ENCODE measurements around the gene XPO6.
"Not testable (repeated sequence)": the region's sequence is repeated elsewhere in the genome, so short reads cannot be mapped to it uniquely, and the experiment has no call there.

The XPO6 gene, protein sequence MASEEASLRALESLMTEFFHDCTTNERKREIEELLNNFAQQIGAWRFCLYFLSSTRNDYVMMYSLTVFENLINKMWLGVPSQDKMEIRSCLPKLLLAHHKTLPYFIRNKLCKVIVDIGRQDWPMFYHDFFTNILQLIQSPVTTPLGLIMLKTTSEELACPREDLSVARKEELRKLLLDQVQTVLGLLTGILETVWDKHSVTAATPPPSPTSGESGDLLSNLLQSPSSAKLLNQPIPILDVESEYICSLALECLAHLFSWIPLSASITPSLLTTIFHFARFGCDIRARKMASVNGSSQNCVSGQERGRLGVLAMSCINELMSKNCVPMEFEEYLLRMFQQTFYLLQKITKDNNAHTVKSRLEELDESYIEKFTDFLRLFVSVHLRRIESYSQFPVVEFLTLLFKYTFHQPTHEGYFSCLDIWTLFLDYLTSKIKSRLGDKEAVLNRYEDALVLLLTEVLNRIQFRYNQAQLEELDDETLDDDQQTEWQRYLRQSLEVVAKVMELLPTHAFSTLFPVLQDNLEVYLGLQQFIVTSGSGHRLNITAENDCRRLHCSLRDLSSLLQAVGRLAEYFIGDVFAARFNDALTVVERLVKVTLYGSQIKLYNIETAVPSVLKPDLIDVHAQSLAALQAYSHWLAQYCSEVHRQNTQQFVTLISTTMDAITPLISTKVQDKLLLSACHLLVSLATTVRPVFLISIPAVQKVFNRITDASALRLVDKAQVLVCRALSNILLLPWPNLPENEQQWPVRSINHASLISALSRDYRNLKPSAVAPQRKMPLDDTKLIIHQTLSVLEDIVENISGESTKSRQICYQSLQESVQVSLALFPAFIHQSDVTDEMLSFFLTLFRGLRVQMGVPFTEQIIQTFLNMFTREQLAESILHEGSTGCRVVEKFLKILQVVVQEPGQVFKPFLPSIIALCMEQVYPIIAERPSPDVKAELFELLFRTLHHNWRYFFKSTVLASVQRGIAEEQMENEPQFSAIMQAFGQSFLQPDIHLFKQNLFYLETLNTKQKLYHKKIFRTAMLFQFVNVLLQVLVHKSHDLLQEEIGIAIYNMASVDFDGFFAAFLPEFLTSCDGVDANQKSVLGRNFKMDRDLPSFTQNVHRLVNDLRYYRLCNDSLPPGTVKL
- total RNA-seq, result 248 to 432 (median 303) reads per million in 4 experiments

DNA sequence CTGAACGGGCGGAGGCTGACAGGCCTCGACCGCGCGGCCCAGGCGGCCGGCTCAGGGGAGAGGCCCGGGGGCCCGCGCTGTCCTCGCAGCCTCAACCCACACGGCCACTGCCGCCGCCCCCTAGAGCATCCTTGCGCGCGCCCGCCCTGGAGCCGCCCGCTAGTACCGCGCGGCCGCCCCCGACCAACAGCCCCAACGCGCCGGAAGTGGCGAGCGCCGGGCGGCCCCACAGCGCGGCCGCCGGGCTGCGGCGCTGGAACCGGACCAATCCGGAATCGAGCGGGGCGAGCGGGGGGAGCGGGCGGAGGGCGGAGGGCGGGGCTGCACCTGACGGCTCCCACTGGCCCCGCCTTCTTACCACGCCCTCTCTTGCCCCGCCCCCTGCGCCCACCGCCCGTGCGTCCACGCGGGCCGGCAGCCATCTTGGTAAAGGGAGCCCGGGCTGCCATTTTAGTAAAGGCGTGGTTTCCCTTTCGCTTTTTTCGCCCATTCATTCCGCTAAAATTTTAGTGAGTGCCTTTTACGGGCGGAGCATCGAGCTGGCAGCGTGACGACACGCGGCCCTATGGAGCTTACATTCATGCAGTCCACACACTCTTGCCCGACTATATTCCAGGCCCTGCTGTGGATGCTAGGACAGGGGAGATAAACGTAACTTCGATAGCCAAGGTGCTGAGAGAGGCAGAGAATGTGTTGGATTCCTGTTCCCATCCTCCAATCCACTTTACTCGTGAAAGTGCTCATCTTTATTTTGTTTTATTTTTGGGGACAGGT lies at the start of gene XPO6:
TSS of gene XPO6 (minus strand) at position 208 of the 774 bp plus-strand sequence. CDS start 597 bp downstream, outside the sequence.
- peak; percentile 98 for DNase-seq

DNA sequence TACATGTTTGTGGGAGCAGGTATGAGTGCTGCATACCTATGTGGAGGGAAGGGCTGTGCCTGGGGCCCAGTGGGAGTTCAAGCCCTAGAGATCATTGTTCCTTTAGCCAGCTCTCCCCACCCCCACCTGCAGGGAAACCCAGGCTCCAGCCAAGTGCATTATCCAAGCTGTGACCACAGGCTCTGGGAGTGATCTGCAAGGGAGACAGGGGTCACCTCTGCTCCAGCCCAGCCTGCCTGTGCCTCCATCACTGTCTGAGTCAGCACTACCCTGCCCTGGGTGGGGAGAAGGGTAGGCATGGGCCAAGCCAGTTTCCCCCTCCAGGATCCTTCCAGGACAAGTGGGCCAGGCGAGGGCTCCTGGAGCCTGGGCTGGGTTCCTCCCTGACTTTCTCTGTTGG lies 48.4 kb upstream of the XPO6 start:
- no peak for DNase-seq

DNA sequence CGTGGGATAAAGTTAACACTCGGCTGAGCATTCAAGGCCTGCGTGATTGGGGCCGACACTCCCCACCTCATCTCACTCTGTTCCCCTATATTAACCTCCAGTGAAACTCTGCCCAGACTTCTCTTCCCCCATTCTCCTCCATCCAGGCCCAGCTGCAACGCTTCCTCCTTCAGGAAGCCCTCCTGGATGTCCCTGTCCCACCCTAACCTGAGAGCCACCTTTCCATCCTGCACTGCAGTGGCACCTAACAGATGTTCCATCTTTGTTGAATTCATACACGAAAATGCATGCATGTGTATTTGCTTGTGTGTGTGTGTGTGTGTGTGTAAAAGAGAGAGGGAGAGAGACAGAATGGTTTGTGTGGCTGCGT lies 48.0 kb upstream of the XPO6 start:
- DNase-seq, result no peak

DNA sequence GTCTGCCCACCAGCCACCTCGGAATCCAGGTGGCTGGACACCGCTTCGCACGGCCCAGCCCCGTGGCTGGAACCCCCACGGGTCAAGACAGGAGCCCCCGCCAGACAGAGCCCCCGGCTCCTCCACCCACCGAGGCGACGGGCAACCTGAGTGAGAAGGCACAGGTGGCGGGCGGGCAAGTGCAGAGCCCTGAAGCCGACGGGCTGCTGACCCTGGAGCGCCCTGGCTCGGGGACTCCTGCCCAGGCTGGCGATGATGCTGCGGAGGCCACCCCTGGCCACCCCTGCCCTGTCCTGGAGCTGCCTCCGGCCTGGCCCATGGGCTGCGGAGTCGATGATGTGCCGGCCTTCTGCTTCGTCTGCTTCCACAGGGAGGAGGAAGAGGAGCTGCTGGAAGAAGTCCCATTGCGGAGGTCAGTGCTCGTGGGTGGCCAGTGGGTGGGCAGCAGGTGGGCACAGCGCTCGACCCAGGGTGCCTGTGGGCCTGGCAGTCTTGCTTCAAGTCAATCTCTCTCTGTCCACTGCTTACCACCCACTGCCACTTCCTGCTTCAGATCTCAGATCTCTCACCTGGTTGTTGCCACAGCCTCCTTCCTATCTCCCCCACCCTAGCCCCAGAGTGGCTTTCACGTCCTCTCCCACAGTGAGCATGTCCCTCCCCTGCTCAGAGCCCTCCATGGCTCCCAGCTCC lies 47.5 kb upstream of the XPO6 start:
- DNase-seq, result no peak

DNA sequence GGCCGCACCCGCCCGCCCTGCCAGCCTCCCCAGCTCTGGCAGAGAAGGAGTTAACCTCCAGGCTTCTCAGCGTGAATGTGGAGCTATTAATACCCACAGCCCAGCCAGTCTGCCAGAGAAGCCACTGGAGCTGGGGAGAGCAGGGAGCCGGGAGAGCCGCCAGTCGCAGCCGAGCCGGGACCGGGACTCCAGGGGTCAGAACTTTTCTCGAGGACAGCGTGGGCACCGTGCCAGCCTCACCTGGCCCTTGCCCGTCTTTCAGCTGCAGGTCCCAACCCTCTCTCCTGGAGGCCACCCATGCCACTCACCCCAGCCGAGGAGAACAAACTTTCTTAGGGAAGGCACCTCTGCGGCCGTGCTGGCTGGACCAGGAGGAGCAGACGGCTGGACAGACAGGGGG lies 46.8 kb upstream of the XPO6 start:
- no peak for DNase-seq

DNA sequence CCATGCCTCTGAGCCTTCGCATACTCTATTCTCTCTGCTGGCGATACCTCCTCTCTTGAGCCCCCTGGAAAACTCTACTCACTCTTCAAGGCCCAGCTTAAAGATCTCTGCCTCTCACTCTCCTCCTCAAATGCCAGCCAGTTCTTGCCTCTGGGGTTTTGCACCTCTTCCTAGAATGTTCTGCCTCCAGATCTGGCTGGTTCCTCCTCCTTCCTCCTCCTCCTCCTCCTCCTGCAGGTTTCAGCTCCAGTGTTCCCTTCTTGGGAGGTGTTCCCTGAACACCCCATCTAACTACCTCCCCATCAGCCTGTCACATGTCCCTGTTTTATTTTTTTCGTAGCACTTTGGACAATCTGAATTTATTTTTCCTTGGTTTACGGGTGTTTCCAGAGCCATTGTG lies 45.5 kb upstream of the XPO6 start:
- no peak for DNase-seq

DNA sequence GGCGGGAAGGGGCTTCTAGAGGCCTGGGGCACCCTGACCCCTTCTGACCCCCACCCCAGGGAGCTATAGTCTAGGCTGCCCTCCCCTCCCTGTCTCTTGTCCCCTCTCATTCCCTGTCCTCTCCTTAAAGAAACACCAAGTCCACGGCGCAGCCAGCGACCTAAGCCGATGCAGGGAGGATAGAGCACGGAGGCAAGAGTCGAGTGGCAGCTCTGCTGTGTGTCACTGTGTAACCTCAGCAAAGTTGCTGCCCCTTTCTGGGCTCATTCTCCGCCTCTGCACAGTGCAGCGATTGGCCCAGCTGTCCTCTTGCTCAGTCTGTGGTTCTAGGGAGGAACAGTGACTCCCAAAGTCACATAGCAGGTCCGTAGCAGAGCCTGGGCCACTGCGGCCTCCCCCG lies 44.1 kb upstream of the XPO6 start:
- DNase-seq, result no peak

DNA sequence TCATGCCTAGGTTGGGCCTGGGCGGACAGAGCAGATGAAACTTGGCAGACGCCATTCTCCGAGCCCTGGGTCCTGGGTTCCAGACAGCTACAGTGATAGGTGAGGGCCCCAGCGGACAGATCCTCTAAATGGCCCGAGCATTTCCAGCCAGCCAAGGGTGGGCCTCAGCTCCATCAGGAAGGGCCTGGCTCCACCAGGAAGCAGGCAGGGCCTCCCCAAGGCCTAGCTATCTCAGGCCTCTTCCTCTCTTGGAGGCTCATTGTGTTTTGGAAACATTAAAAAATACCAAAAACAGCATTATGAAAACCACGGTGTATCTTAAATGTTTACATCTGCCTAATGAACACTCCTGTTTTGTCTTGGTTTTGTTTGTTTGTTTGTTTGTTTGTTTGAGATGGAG lies 42.4 kb upstream of the XPO6 start:
- DNase-seq, result no peak

DNA sequence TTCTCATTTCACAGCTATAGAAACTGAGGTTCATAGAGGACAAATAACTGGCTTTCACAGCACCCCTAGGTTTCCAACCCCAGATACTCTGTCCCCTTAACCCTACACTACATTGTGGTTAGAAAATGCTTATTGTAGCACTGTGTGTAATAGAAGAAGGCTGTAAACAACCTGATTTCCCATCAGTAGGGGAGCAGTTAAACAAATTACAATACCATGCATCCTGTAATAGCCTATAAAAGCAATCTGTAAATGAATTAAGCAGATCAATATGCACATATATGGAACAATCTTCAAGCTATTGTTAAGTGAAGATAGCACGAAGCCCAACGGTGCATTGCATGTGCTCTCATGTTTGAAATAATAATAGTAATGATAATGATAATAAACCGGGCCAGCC lies 39.2 kb upstream of the XPO6 start:
- DNase-seq, result no peak

DNA sequence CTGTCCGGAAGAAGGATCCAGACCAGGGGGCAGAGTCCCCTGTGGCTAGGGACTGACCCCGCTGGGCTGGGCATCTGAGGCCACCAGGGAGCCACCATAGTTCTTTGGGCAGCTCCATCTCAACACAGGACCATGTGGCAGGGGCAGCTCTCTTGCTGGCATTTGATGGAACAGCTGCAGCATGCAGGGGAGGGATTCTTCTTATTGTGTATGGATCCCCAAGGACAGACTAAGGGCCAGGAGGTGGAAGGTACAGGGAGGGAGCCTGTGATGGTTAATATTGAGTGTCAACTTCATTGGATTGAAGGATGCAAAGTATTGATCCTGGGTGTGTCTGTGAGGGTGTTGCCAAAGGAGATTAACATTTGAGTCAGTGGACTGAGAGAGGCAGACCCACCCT lies 37.7 kb upstream of the XPO6 start:
- DNase-seq, result not testable (repeated sequence)

DNA sequence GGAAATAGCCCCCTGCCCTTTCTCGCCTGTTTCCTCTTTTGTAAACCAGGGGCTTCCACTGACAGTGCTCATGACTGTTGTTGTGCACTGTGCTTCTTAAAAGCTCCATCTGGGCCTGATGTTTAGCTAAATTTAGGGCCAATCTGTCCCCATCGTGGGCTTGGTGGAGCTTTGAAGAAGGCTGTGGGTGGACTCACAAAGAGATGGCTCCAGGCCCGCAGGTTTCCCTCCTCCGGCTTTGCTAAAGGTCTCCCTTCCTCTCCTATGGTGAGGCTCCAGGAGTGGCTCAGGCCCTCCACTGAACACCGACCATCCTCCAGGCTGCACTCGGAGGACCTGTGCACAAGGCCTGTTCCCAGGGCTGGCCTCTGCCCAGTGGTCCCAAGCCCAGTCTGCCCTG lies 30.2 kb upstream of the XPO6 start:
- no peak for DNase-seq

DNA sequence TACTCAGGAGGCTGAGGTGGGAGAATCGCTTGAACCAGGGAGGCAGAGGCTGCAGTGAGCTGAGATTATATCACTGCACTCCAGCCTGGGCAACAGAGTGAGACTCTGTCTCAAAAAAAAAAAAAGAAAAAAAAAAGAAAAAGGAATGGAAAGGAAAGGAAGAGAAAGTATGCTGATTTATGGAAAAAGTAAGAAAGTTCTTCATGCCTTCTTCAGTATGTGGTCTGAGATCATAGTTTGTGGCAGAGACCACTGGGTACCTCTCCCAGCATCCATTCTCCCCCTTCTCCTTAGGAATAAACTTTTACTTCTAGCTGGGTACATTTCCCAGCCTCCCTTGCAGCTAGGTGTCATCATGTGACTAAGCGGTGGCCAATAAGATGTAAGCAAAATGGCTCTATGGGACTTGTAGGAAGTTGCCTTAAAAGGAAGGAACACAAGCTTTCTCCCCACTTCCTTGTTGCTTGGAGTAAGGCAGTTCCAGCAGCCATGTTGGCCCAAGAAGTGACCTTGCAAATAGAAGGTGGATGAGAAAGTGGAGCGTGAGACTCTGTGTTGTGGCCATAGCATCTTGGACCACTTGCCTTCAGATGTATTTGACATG lies 26.1 kb upstream of the XPO6 start:
- DNase-seq, result no peak

DNA sequence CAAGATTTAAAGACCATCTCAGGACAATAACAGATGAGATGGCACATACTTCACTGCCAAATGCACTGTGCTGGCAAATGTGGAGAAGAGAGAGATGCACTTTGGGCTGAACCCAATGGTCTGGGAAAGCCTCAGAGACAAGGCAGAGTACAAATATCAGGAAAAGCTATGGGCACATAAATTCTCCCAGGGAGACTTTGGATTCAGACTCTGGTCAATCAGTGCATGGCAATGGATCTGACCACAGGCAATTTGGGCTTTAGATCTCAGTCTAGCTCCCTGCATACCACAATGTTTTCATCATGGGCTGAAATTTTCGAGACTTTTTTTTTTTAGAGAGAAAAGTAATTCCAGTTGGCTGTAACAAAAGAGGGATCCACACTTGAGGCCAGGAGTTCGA lies 20.0 kb upstream of the XPO6 start:
- no peak for DNase-seq

DNA sequence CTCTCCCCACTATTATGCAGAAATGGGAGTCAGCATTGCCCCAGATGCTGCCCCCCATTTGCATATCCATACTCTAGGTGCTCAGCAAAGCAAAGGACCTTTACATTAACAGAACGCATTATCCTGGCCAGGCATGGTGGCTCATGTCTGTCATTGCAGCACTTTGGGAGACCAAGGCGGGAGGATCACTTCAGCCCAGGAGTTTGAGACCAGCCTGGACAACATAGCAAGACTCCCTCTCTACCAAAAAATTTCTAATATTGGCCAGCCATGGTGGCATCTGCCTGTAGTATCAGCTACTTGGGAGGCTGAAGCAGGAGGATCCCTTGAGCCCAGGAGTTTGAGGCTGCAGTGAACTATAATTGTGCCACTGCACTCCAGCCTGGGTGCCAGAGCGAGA lies 12.1 kb upstream of the XPO6 start:
- not testable (repeated sequence) for DNase-seq

DNA sequence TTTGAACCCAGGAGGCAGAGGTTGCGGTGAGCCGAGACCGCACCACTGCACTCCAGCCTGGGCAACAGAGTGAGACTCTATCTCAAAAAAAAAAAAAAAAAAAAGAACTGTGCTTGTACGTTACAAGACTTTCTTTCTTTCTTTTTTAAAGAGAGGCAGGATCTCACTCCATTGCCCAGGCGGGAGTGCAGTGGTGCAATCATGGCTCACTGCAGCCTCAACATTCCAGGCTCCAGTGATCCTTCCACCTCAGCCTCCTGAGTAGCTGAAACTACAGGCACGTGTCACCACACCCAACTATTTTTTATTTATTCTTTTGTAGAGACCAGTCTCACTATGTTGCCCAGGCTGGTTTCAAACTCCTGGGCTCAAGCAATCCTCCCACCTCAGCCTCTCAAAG lies 8.0 kb upstream of the XPO6 start:
- not testable (repeated sequence) for DNase-seq

DNA sequence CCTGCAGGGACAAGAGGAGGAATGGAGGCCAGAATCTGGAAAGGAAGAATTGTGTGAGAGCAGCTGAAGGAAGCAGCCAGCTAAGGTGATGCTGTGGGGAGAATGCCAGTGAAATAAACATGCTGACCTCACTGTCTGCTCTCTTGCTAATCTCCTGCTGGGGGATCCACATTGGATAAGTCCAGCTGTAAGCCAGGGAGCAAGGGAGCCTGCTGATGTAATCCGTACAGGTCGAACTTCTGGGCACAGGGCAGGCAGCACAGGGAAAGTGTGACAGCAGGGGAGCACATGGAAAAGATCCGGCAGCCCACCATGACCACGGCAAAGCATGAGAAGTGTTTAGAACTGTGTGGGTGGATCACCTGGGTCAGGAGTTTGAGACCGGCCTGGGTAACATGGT lies 7.5 kb upstream of the XPO6 start:
- DNase-seq, result no peak

DNA sequence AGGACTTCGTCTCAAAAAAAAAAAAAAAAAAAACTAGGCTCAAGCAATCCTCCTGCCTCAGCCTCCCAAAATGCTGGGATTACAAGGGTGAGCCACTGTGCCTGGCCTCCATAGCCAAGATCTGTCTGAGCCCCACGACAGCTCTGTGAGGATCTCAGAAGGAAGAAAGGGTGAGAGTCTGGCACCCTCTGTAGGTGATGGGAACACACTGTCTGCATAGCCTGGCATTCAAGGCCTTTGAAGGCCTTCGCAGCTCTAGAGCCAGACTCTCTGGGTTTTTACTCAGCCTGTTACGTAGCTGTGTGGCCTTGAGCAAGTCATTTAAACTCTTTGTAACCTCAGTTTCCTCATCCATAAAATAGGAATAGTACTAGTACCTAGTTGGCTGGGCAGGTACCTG lies 6.3 kb upstream of the XPO6 start:
- peak; percentile 38 for DNase-seq

DNA sequence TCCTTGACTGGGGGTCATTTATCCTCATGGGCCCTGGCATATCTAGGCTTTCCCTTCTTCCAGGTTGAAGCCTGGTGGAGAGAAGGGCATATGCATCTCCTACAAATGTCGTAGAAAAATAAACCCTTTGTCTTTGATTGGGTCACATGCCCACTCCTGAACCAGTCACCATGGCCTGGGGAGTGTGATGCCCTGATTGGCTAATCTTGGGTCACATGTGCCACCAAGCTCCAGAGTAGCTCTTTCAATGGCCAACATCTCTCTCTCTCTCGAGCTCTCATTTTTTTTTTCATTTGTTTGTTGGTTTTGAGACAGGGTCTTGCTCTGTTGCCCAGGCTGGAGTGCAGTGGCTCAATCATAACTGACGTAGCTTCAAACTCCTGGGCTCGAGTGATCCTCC lies 5.6 kb upstream of the XPO6 start:
- no peak for DNase-seq

DNA sequence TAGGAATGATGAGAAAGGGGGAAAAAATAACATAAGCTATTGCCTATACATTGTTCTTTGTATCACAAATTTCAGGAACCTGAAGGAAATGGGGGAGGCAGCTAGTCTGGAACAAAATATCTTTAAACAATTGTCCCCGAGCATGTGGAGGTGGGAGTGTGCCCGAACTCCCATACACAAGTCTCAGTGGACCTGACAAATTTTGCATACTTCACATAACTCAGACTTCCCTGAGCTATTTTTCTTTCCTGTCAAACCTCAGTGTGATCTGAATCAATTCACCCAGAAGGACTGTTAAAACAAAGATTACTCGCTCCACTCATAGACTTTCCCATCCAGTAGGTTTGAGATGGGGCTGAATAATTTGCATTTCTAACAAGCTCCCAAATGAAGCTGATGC lies 1.6 kb upstream of the XPO6 start:
- no peak for DNase-seq

DNA sequence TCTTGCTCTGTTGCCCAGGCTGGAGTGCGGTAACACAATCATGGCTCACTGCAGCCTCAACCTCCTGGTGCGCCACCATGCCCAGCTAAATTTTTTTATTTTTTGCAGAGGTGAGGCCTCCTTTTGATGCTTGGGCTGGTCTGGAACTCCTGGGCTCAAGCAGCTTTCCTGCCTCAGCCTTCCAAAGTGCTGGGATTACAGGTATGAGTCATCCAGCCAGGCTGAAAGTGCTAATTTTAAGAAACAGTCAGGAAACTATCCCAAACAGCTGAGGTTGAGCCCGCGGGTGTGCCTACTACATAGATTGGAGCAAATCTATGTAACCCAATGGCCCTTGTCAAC lies 738 bp upstream of the XPO6 start:
- no peak for DNase-seq

DNA sequence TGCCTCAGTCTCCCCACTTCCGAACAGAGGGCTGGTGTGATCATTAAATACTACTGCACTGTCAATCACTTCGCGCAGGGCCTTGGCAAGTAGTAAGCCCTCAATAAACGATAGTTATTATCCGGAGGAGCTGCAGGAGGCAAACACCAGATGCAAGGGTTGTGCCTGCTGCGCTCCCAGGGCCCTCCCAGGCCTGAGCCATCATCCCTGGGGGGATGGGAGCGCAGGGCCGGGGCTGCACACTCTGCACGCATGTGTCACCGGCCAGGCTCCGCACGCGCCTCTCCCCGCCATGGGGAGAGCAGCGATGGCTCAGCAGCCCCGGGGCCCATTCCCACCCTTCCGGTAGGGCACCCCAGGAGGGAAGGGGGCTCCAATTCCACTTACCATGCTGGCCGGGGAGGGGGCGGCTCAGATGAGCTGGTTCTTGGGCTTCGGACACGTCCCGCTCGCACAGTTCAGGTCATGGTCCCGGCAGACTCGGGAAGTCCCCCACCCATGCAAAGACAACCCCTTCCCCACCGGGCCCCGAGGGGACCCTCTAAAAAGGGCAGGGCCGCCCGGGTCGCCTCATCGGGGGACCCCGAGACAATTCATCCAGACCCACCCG lies 681 bp downstream of the XPO6 start:
- DNase-seq, result peak; percentile 47
